ENCODE data around the gene ACKR4.

- TF ChIP-seq CTCF (IDR thresholded peaks at IDR 0.05) (peak; percentile 33 to 83 (median 72)), POLR2A (IDR thresholded peaks at IDR 0.05) (no peak)
Measured at GRCh38 chr3:132641837-132642538, 44.9 kb downstream of the ACKR4 start.
